Peyer's patch (tissue), 4 donors: Measurements from ENCODE around the gene TCEANC.

Experiments
- POLR2A ChIP-seq, 2 donors: fragments of 450-650 bp; IDR thresholded peaks; one replicate each; pipeline ENCODE4 v1.5.1; 2017; ENCODE audit warnings: antibody characterized with exemption in 2 of 2, mild to moderate bottlenecking in 2 of 2, moderate library complexity in 2 of 2
- TF ChIP-seq, protein P1 (sequence below), 6 experiments: fragments of 450-650 bp in 4 of 6; fragments of 200-600 bp in 2 of 6; sonication (generic) in 1 of 6; IDR thresholded peaks; one replicate each; pipeline ENCODE4 v1.5.1; 2017 to 2019; ENCODE audit warnings: antibody characterized with exemption in 6 of 6, mild to moderate bottlenecking in 3 of 6, moderate library complexity in 1 of 6

DNA sequence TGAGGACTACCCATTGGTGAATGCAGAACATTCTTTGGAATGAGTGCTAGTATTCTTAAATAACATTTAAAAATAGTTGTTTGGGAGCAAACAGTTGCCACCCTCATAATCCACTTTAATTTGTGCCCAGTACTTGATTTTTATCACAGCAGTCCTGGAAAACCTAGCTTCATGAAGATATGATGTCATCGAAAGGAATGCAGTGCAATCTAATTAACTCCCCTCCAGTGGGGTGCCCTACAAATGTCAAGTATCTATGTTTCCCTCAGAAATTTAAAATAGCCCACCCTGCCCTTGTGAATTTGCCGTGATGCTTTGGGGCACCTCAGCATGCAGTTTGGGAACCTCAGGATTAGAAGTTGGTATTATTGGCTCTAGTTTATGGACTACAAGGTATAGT is 41.4 kb downstream of the TCEANC start:
- TF ChIP-seq, protein P1, sequence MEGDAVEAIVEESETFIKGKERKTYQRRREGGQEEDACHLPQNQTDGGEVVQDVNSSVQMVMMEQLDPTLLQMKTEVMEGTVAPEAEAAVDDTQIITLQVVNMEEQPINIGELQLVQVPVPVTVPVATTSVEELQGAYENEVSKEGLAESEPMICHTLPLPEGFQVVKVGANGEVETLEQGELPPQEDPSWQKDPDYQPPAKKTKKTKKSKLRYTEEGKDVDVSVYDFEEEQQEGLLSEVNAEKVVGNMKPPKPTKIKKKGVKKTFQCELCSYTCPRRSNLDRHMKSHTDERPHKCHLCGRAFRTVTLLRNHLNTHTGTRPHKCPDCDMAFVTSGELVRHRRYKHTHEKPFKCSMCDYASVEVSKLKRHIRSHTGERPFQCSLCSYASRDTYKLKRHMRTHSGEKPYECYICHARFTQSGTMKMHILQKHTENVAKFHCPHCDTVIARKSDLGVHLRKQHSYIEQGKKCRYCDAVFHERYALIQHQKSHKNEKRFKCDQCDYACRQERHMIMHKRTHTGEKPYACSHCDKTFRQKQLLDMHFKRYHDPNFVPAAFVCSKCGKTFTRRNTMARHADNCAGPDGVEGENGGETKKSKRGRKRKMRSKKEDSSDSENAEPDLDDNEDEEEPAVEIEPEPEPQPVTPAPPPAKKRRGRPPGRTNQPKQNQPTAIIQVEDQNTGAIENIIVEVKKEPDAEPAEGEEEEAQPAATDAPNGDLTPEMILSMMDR (IDR thresholded peaks at IDR 0.05): no peak
- no peak for TF ChIP-seq POLR2A (IDR thresholded peaks at IDR 0.05)
